Mucosa of descending colon (tissue), 3 donors: ENCODE results near the gene CST6. TPM values are rescaled to one million over a fixed set of nuclear protein-coding genes. Genes with fewer than 3 reads are reported as not detected.

Experiments used
- ATAC-seq: fragments of 200-7000 bp; cut with Tn5 transposase; one replicate; pipeline ENCODE4 v1.9.1; 2020; ENCODE audit warnings: mild to moderate bottlenecking, moderate library complexity
- DNase-seq, 3 donors: peaks; one replicate each; pipeline ENCODE4 v3.0.0-alpha.2; 2020
- H3K36me3 ChIP-seq: fragments of 200-600 bp; one replicate; pipeline ENCODE4 v1.8.0; 2021; ENCODE audit warnings: low read depth, mild to moderate bottlenecking
- H3K4me1 ChIP-seq: fragments of 200-600 bp; one replicate; pipeline ENCODE4 v1.8.0; 2021; ENCODE audit warnings: low read depth, mild to moderate bottlenecking
- H3K4me3 ChIP-seq: fragments of 200-600 bp; one replicate; pipeline ENCODE4 v1.8.0; 2021; ENCODE audit warnings: mild to moderate bottlenecking
- H3K9me3 ChIP-seq: fragments of 200-600 bp; one replicate; pipeline ENCODE4 v1.8.0; 2021; ENCODE audit warnings: mild to moderate bottlenecking
- CTCF ChIP-seq: fragments of 200-600 bp; IDR thresholded peaks from one replicate; pipeline ENCODE4 v1.8.0; 2022; ENCODE audit warnings: antibody characterized with exemption, mild to moderate bottlenecking
- intact Hi-C, 2 donors: fragments of 100-400 bp; cut with DNase I in 1 of 2; cut with micrococcal nuclease in 1 of 2; formaldehyde crosslinking; loops; one replicate each; pipeline versions ENCODE4 v1.11.0 to v1.11.1; 2022; cut with DNase I, micrococcal nuclease
- total RNA-seq, 3 donors: library from RNA; stranded (reverse); fragmentation: NEBNext Ultra II Directional in 2 of 3; extraction: Animal tissue kit (Norgen Biotek cat#: 25700) in 2 of 3; gene quantifications; one replicate each; pipeline versions ENCODE4 v1.2.1 to v1.2.4, GENCODE V29; 2021 to 2023
- donor health status: DM: no; HTN: no; CAD: no; lungs with moderate emphysema.
- donor health status: DM: no; HTN: no; CAD: no.
- donor health status: DM: no; HTN: yes; CAD: no.

Gene CST6
- total RNA-seq, 3 donors from 2014 or later: not detected

- Histone ChIP-seq H3K4me1 (no peaks in the 10 kb centered on the region), H3K9me3 (no peaks in the 10 kb centered on the region), H3K36me3 (no peaks in the 10 kb centered on the region), H3K4me3 (no peak overlapping the region)
- intact Hi-C loops: no loop called here
- no peak for ATAC-seq
- no peak for DNase-seq
- no peak for TF ChIP-seq CTCF
Observed at GRCh38 chr11:66032957-66033735, 21.3 kb downstream of the CST6 start.

GRCh38 chr11:66035653-66036333 lies 24.0 kb downstream of the CST6 start:
- H3K4me1 ChIP-seq: no peaks in the 10 kb centered on the region
- no peak for ATAC-seq
- intact Hi-C loops: no loop called here
- no peak for DNase-seq
- no peak overlapping the region for H3K4me3 ChIP-seq
- no peak for TF ChIP-seq CTCF
- H3K36me3 ChIP-seq: no peaks in the 10 kb centered on the region
- H3K9me3 ChIP-seq: no peaks in the 10 kb centered on the region

DNA sequence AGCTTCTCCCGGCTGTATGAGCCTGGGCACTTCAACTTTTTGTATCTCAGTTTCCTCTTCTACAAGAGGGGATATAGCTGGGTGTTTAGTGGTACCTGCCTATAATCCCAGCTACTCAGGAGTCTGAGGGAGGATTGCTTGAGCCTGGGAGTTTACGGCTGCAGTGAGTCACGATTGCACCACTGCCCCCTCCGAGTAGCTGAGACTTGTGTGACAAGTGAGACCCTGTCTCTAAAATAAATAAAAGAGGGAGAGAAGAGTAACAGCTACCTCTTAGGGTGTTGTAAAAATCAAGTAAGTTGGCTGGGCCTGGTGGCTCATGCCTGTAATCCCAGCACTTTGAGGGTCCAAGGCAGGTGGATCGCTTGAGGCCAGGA lies 24.5 kb downstream of the CST6 start:
- no peaks in the 10 kb centered on the region for H3K9me3 ChIP-seq
- no peak overlapping the region for H3K4me3 ChIP-seq
- H3K36me3 ChIP-seq: no peaks in the 10 kb centered on the region
- ATAC-seq: no peak
- no peak for DNase-seq
- no peak for TF ChIP-seq CTCF
- intact Hi-C loops: no loop called here
- no peaks in the 10 kb centered on the region for H3K4me1 ChIP-seq

DNA sequence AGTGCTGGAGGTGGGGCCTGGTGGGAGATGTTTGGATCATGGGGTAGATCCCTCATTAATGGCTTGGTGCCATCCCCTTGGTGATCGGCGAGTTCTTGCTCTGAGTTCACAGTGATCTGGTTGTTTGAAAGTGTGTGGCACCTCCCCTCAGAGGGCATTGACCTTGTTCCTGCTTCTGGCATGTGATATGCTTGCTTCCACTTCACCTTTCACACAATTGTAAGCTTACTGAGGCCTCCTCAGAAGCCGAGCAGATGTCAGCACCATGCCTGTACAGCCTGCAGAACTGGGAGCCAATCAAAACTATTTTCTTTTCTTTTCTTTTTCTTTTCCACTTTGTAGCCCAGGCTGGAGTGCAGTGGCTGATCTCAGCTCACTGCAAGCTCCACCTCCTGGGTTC lies 25.5 kb downstream of the CST6 start:
- Histone ChIP-seq H3K4me1 (no peaks in the 10 kb centered on the region), H3K9me3 (no peaks in the 10 kb centered on the region), H3K4me3 (no peak overlapping the region), H3K36me3 (no peaks in the 10 kb centered on the region)
- no peak for TF ChIP-seq CTCF
- intact Hi-C loops: no loop called here
- DNase-seq (no peak), ATAC-seq (no peak)

DNA sequence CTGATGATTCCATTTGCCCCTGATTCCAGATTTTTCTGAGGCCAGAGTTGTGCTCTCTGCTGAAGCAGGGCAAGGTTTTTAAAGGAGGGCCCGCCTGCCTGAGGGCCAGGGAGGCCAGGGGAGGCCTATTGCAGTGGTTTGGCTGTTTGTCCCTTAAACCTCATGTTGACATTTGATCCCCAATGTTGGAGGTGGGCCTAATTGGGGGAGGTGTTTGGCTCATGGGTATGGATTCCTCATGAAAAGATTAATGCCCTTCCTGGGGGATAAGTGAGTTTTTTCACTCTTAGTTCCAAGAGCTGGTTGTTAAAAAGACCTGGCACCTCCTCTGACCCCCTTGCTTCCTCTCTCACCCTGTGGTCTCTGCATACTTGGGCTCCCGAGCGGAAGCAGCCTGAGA lies 28.0 kb downstream of the CST6 start:
- no peak for ATAC-seq

More for the DNA sequence above, 28.0 kb downstream of the CST6 start:
- Histone ChIP-seq H3K4me3 (no peak overlapping the region), H3K4me1 (no peaks in the 10 kb centered on the region), H3K36me3 (no peaks in the 10 kb centered on the region), H3K9me3 (no peaks in the 10 kb centered on the region)
- intact Hi-C loops: no loop called here
- no peak for TF ChIP-seq CTCF
- no peak for DNase-seq
